22Rv1 (cell line): ENCODE measurements around the gene IL23A.

Experiments
- CTCF ChIP-seq: fragments of 450-650 bp; IDR thresholded peaks from 2 replicates; pipeline ENCODE4 v1.5.1; 2017; ENCODE audit warnings: mild to moderate bottlenecking
- ZFX ChIP-seq: fragments of 450-650 bp; IDR thresholded peaks from 2 replicates; pipeline ENCODE4 v1.6.1; 2017; ENCODE audit warnings: antibody characterized with exemption, borderline replicate concordance

- TF ChIP-seq CTCF, result no peak
- no peak for TF ChIP-seq ZFX
Observed at GRCh38 chr12:56377310-56377988, 38.8 kb downstream of the IL23A start.
